MM.1S (cell line): ENCODE results near the gene TUBB4B.
"Not testable (repeated sequence)": the region's sequence is repeated elsewhere in the genome, so short reads cannot be mapped to it uniquely, and the experiment has no call there.

Source experiments
- DNase-seq: peaks from one replicate; pipeline ENCODE4 v3.0.0-alpha.2; 2015
- H2AFZ ChIP-seq: fragments of 300-600 bp; sonication (generic); 2 replicates; pipeline ENCODE4 v1.6.0; 2016; ENCODE audit warnings: antibody characterized with exemption, low read length
- H3F3A ChIP-seq: fragments of 300-600 bp; sonication (generic); 2 replicates; pipeline ENCODE4 v1.6.1; 2016; ENCODE audit warnings: mild to moderate bottlenecking, antibody characterized with exemption, low read length, moderate library complexity, mixed read lengths; ENCODE audit not compliant: insufficient read depth
- H3K27ac ChIP-seq: fragments of 300-600 bp; sonication (generic); 2 replicates; pipeline ENCODE4 v1.5.1; 2016; ENCODE audit warnings: mild to moderate bottlenecking, low read length
- H3K27me3 ChIP-seq: fragments of 300-600 bp; sonication (generic); replicated peaks from 2 replicates; pipeline ENCODE4 v1.6.0; 2016; ENCODE audit warnings: low read length; ENCODE audit not compliant: insufficient read depth
- H3K36me3 ChIP-seq: fragments of 300-600 bp; sonication (generic); replicated peaks from 2 replicates; pipeline ENCODE4 v1.6.1; 2016; ENCODE audit warnings: mild to moderate bottlenecking, low read length, mixed read lengths; ENCODE audit not compliant: insufficient read depth
- H3K4me1 ChIP-seq: fragments of 300-600 bp; sonication (generic); 2 replicates; pipeline ENCODE4 v1.6.1; 2016; ENCODE audit warnings: low read length, mixed read lengths
- H3K4me2 ChIP-seq: fragments of 300-600 bp; sonication (generic); 2 replicates; pipeline ENCODE4 v1.6.0; 2016; ENCODE audit warnings: low read depth, low read length
- H3K4me3 ChIP-seq: fragments of 300-600 bp; sonication (generic); 2 replicates; pipeline ENCODE4 v1.5.1; 2016; ENCODE audit warnings: low read length, mixed read lengths
- H3K79me2 ChIP-seq: fragments of 300-600 bp; sonication (generic); 2 replicates; pipeline ENCODE4 v1.6.1; 2016; ENCODE audit warnings: mixed run types, low read length, mixed read lengths
- H3K9ac ChIP-seq: fragments of 300-600 bp; sonication (generic); 2 replicates; pipeline ENCODE4 v1.6.1; 2016; ENCODE audit warnings: low read length, mixed read lengths
- H3K9me2 ChIP-seq: fragments of 300-600 bp; sonication (generic); replicated peaks from 2 replicates; pipeline ENCODE4 v1.6.1; 2016; ENCODE audit warnings: mild to moderate bottlenecking, low read length, mixed read lengths; ENCODE audit not compliant: insufficient read depth
- H3K9me3 ChIP-seq: fragments of 300-600 bp; sonication (generic); replicated peaks from 2 replicates; pipeline ENCODE4 v1.6.1; 2016; ENCODE audit warnings: mild to moderate bottlenecking, low read length, mixed read lengths; ENCODE audit not compliant: insufficient read depth
- H4K20me1 ChIP-seq: fragments of 300-600 bp; sonication (generic); 2 replicates; pipeline ENCODE4 v1.6.1; 2016; ENCODE audit warnings: mild to moderate bottlenecking, low read length, moderate library complexity, mixed read lengths; ENCODE audit not compliant: insufficient read depth
- CTCF ChIP-seq: fragments of 300-600 bp; sonication (generic); IDR thresholded peaks from 2 replicates; pipeline ENCODE4 v1.5.1; 2016; ENCODE audit warnings: antibody characterized with exemption, low read length, mixed read lengths
- EZH2 ChIP-seq: fragments of 300-600 bp; sonication (generic); optimal IDR thresholded peaks from 2 replicates; pipeline ENCODE3; 2017; ENCODE audit warnings: low read depth, mild to moderate bottlenecking, antibody characterized with exemption, low read length, mixed read lengths
- EZH2phosphoT487 ChIP-seq: fragments of 300-600 bp; sonication (generic); IDR thresholded peaks from 2 replicates; pipeline ENCODE4 v1.6.1; 2018; ENCODE audit warnings: antibody characterized with exemption, low read length

TUBB4B gene

GRCh38 chr9:137236936-137237421, 4.1 kb upstream of the TUBB4B start:
- Histone ChIP-seq H3K9me2 (no peaks in the 10 kb centered on the region), H3K27ac (no peak overlapping the region), H3K4me2 (peak overlapping the region; percentile 68), H4K20me1 (peaks cover 2% of the 10 kb centered on the region), H3K9ac (no peak overlapping the region; the same call in 1 of the 2 replicates), H2AFZ (no peak overlapping the region), H3K4me1 (peaks cover 9% of the 10 kb centered on the region; the same call in 1 of the 2 replicates), H3K79me2 (peaks cover 18% of the 10 kb centered on the region), H3K27me3 (peaks cover 37% of the 10 kb centered on the region), H3K36me3 (no peaks in the 10 kb centered on the region; the same call in 1 of the 2 replicates), H3K4me3 (no peak overlapping the region; the same call in 1 of the 2 replicates), H3K9me3 (no peaks in the 10 kb centered on the region), H3F3A (peaks cover 9% of the 10 kb centered on the region; the same call in 1 of the 2 replicates)
- no peak for TF ChIP-seq EZH2
- TF ChIP-seq CTCF: no peak
- TF ChIP-seq EZH2phosphoT487: no peak
- no peak for DNase-seq

DNA sequence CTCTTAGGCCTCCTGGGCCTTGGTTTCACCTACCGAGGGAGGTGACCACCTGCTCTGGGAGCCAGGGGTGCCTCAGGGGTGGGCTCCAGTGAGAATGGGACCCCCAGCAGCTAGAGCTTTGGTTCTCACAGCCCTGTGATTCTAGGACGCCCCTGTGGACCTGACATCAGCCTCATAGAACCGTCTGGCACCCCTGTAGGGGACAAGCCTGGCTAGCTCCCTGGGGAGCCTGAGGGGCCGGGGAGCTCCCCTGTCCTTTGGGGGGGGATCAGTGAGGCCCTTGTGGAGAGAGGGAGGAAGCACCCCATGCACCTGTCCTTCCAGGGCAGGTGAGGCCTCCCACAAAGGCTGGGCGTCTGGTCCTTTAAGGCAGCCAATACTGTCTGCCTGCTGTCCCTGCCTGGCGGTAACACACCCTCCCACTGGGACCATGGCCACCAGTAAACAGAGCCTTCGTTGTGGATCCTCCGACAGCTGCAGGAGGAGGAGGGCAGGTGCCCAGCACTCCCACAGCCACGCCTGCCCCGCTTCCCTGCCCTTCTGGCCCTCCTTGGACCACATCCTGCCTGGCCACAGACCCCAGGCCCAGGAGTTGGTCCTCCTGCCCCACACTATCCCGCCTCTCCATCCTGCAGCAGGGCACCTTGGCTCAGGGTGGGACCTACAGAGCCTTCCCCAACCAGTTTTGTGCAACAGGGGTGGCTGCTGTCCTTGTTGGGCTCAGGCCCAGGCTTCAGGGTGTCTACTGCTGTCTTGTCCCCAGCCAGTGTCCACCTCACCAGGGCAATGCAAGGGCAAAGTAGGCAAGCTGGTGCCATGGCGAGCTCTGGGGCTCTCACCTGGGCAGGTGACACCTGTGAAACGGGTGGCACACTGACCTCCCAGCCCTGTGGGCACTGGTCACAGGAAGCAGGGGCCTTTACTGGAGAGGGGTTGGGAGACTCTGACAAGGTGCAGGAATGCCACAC, 3.0 kb upstream of the TUBB4B start:
- no peak overlapping the region for H3K4me3 ChIP-seq
- no peak overlapping the region for H3K27ac ChIP-seq
- H4K20me1 ChIP-seq: peaks cover 12% of the 10 kb centered on the region
- peaks cover 29% of the 10 kb centered on the region for H3K79me2 ChIP-seq
- H2AFZ ChIP-seq: no peak overlapping the region
- H3F3A ChIP-seq: peaks cover 17% of the 10 kb centered on the region; the same call in 1 of the 2 replicates
- peaks cover 27% of the 10 kb centered on the region for H3K27me3 ChIP-seq
- H3K4me1 ChIP-seq: peaks cover 19% of the 10 kb centered on the region; the same call in 1 of the 2 replicates
- H3K4me2 ChIP-seq: no peak overlapping the region
- no peak for TF ChIP-seq CTCF
- no peak for TF ChIP-seq EZH2phosphoT487
- TF ChIP-seq EZH2: no peak
- no peaks in the 10 kb centered on the region; the same call in 1 of the 2 replicates for H3K36me3 ChIP-seq
- H3K9me3 ChIP-seq: no peaks in the 10 kb centered on the region
- no peak overlapping the region for H3K9ac ChIP-seq
- H3K9me2 ChIP-seq: no peaks in the 10 kb centered on the region
- no peak for DNase-seq

DNA sequence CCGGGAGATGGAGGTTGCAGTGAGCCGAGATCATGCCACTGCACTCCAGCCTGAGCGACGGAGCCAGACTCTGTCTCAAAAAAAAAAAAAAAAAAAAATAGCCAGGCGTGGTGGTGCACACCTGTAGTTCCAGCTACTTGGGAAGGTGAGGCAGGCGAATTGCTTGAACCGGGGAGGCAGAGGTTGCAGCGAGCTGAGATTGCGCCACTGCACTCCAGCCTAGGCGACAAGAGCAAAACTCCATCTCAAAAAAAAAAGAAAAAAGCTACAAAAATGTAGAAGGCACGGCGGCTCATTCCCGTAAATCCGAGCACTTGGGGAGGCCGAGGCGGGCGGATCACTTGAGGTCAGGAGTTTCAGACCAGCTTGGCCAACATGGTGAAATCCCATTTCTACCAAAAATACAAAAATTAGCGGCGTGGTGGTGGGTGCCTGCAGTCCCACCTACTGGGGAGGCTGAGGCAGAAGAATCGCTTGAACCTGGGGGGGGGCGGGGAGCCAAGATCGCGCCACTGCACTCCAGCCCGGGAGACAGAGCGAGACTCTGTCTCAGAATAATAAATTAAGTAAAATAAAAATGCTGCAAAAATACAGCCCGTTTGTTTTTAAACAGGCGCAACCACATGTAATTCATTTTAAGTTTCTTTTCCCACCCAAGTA, 1.4 kb upstream of the TUBB4B start:
- H3K9me2 ChIP-seq, DNase-seq, H3K36me3 ChIP-seq, H3K9me3 ChIP-seq: not testable (repeated sequence)
- Histone ChIP-seq H2AFZ (peak overlapping the region; percentile 86), H3K4me3 (peak overlapping the region; percentile 93), H4K20me1 (peaks cover 16% of the 10 kb centered on the region), H3K27me3 (peaks cover 15% of the 10 kb centered on the region), H3K79me2 (peaks cover 31% of the 10 kb centered on the region), H3K4me2 (peak overlapping the region; percentile 83), H3K4me1 (peaks cover 19% of the 10 kb centered on the region; the same call in 1 of the 2 replicates), H3F3A (peaks cover 28% of the 10 kb centered on the region; the same call in 1 of the 2 replicates), H3K27ac (peak overlapping the region; percentile 92; the same call in 1 of the 2 replicates), H3K9ac (peak overlapping the region; percentile 83)
